DOHH2 (cell line): Measurements from ENCODE around the gene RMDN2.

ENCODE experiments used
- CTCF ChIP-seq: fragments of 200-600 bp; sonication (generic); IDR thresholded peaks from one replicate; pipeline ENCODE4 v1.5.1; 2014; ENCODE audit warnings: antibody characterized with exemption, mild to moderate bottlenecking, low read depth, low read length; ENCODE audit not compliant: poor library complexity, severe bottlenecking
- EZH2phosphoT487 ChIP-seq: fragments of 200-600 bp; sonication (generic); IDR thresholded peaks from 2 replicates; pipeline ENCODE4 v1.6.1; 2017; ENCODE audit warnings: borderline replicate concordance, mild to moderate bottlenecking, antibody characterized with exemption, low read length, moderate library complexity, mixed read lengths

- TF ChIP-seq CTCF (no peak), EZH2phosphoT487 (no peak)
These were observed 48.9 kb upstream of the RMDN2 start for GRCh38 chr2:37876227-37876626.
